ENCODE results near the gene MB. TPM values are rescaled to one million over a fixed set of nuclear protein-coding genes. Genes with fewer than 3 reads are reported as not detected.

Gene MB
- total RNA-seq, 2 experiments from 2014 or later, result not detected

- H3K4me1 Mint-ChIP-seq (ENCODE audit: low read depth), result peaks cover 55% of the 10 kb centered on the region
Observed at GRCh38 chr22:35663371-35663770, 46.2 kb upstream of the MB start.

GRCh38 chr22:35662914-35663313, 45.8 kb upstream of the MB start:
- peak overlapping the region; percentile 9 for H3K4me3 Mint-ChIP-seq
- peaks cover 5% of the 10 kb centered on the region for H3K9me3 Mint-ChIP-seq
- H3K36me3 ChIP-seq (ENCODE audit: insufficient read depth, low read length), result peaks cover 48% of the 10 kb centered on the region
- intact Hi-C loops (cut with DNase I, micrococcal nuclease), result loop anchor here in 1 of 2 experiments (5.0 kb wide), 1 partner anchor 36 kb away; no protein-coding TSS in a partner anchor
- peaks cover 5 to 17% of the 10 kb centered on the region in 2 experiments for H3K9me3 ChIP-seq (ENCODE audit: control insufficient read depth in 1 of 2, insufficient read depth in 1 of 2, low read length in 2 of 2)
- ATAC-seq (ENCODE audit: poor library complexity) (no peak), DNase-seq (no peak)
- peak overlapping the region in 1 of 2 donors; percentile 46 for H3K27ac ChIP-seq (ENCODE audit: low read depth in 1 of 2, low read length in 2 of 2)
- H3K4me1 ChIP-seq (ENCODE audit: insufficient read depth, low read length), result peaks cover 49% of the 10 kb centered on the region
- peaks cover 85% of the 10 kb centered on the region for H3K36me3 Mint-ChIP-seq (ENCODE audit: low read depth)
- H3K27me3 ChIP-seq (ENCODE audit: control insufficient read depth in 1 of 2, insufficient read depth in 2 of 2, low read length in 2 of 2), result no peaks in the 10 kb centered on the region
- H3K27me3 Mint-ChIP-seq, result no peaks in the 10 kb centered on the region
- peaks cover 59% of the 10 kb centered on the region for H3K4me1 Mint-ChIP-seq (ENCODE audit: low read depth)
- no peak overlapping the region for H3K4me3 ChIP-seq (ENCODE audit: low read length)
- H3K27ac Mint-ChIP-seq, result peak overlapping the region; percentile 98
- no peak for TF ChIP-seq CTCF (IDR thresholded peaks at IDR 0.05)
- CTCF ChIA-PET, result no interaction called here
- POLR2A ChIA-PET, result interaction anchor here (0.7 to 4.0 kb wide), 4 partner anchors 14 to 363 kb away, joined by 3 to 26 read pairs (median 3); partner anchors contain the start of genes APOL6 and TOM1

More at GRCh38 chr22:35663371-35663770, 46.2 kb upstream of the MB start:
- peak overlapping the region; percentile 98 for H3K27ac Mint-ChIP-seq
- H3K36me3 Mint-ChIP-seq (ENCODE audit: low read depth), result peaks cover 85% of the 10 kb centered on the region
- no peak for TF ChIP-seq CTCF (IDR thresholded peaks at IDR 0.05)
- H3K4me3 Mint-ChIP-seq, result peak overlapping the region; percentile 60
- peaks cover 44% of the 10 kb centered on the region for H3K36me3 ChIP-seq (ENCODE audit: insufficient read depth, low read length)
- no peaks in the 10 kb centered on the region for H3K27me3 Mint-ChIP-seq
- no peak overlapping the region for H3K4me3 ChIP-seq (ENCODE audit: low read length)
- peaks cover 7% of the 10 kb centered on the region for H3K9me3 Mint-ChIP-seq
- POLR2A ChIA-PET, result interaction anchor here (0.7 to 4.0 kb wide), 5 partner anchors 15 to 364 kb away, joined by 3 to 26 read pairs (median 3); partner anchors contain the start of genes APOL6 and TOM1
- peaks cover 47% of the 10 kb centered on the region for H3K4me1 ChIP-seq (ENCODE audit: insufficient read depth, low read length)
- CTCF ChIA-PET, result no interaction called here
- H3K9me3 ChIP-seq (ENCODE audit: control insufficient read depth in 1 of 2, insufficient read depth in 1 of 2, low read length in 2 of 2), result peaks cover 5 to 17% of the 10 kb centered on the region in 2 experiments
- no peaks in the 10 kb centered on the region for H3K27me3 ChIP-seq (ENCODE audit: control insufficient read depth in 1 of 2, insufficient read depth in 2 of 2, low read length in 2 of 2)
- intact Hi-C loops (cut with DNase I, micrococcal nuclease), result loop anchor here in 1 of 2 experiments (5.0 kb wide), 1 partner anchor 36 kb away; no protein-coding TSS in a partner anchor
- H3K27ac ChIP-seq (ENCODE audit: low read depth in 1 of 2, low read length in 2 of 2), result peak overlapping the region in 1 of 2 donors; percentile 46
- DNase-seq (peak in 1 of 14 experiments; percentile 21), ATAC-seq (ENCODE audit: poor library complexity) (no peak)

- peak; percentile 3 for ATAC-seq (ENCODE audit: poor library complexity)
- Mint-ChIP-seq H3K4me3 (peak overlapping the region; percentile 30), H3K9me3 (peaks cover 3% of the 10 kb centered on the region), H3K27me3 (no peaks in the 10 kb centered on the region), H3K4me1 (ENCODE audit: low read depth) (peaks cover 70% of the 10 kb centered on the region), H3K36me3 (ENCODE audit: low read depth) (peaks cover 86% of the 10 kb centered on the region), H3K27ac (peak overlapping the region; percentile 98)
- no peaks in the 10 kb centered on the region for H3K27me3 ChIP-seq (ENCODE audit: control insufficient read depth in 1 of 2, insufficient read depth in 2 of 2, low read length in 2 of 2)
- H3K4me3 ChIP-seq (ENCODE audit: low read length), result no peak overlapping the region
- ChIA-PET POLR2A (interaction anchor here (0.7 to 1.4 kb wide), 5 partner anchors 13 to 868 kb away, joined by 3 to 72 read pairs (median 3); partner anchors contain the start of genes APOL6 and TOM1), CTCF (no interaction called here)
- TF ChIP-seq CTCF (IDR thresholded peaks at IDR 0.05), result no peak
- H3K4me1 ChIP-seq (ENCODE audit: insufficient read depth, low read length), result peaks cover 57% of the 10 kb centered on the region
- DNase-seq, result peak in 1 of 14 experiments; percentile 19
- H3K27ac ChIP-seq (ENCODE audit: low read depth in 1 of 2, low read length in 2 of 2), result peak overlapping the region; percentile 92 to 93
- intact Hi-C loops (cut with DNase I, micrococcal nuclease), result loop anchor here in 1 of 2 experiments (5.0 kb wide), 1 partner anchor 34 kb away; no protein-coding TSS in a partner anchor
- H3K36me3 ChIP-seq (ENCODE audit: insufficient read depth, low read length), result peaks cover 50% of the 10 kb centered on the region
- peaks cover 5 to 9% of the 10 kb centered on the region in 2 experiments for H3K9me3 ChIP-seq (ENCODE audit: control insufficient read depth in 1 of 2, insufficient read depth in 1 of 2, low read length in 2 of 2)
Observed at GRCh38 chr22:35661464-35661863, 44.3 kb upstream of the MB start.
